Hepatocyte (in vitro differentiated cells): Measurements from ENCODE around the gene TRIM16.
"Not testable (repeated sequence)": the region's sequence is repeated elsewhere in the genome, so short reads cannot be mapped to it uniquely, and the experiment has no call there.

ENCODE experiments used
- CTCF ChIP-seq: fragments of 200-600 bp; sonication (generic); IDR thresholded peaks from 2 replicates; pipeline ENCODE4 v1.5.1; 2016; ENCODE audit warnings: antibody characterized with exemption, mild to moderate bottlenecking; ENCODE audit not compliant: poor library complexity
- EZH2phosphoT487 ChIP-seq: fragments of 200-600 bp; sonication (generic); IDR thresholded peaks from one replicate; pipeline ENCODE4 v1.6.1; 2018; ENCODE audit warnings: antibody characterized with exemption, mild to moderate bottlenecking, low read depth, moderate library complexity; ENCODE audit not compliant: unreplicated experiment, severe bottlenecking

GRCh38 chr17:15704813-15705212 is 20.7 kb upstream of the TRIM16 start:
- not testable (repeated sequence) for TF ChIP-seq CTCF, EZH2phosphoT487
